NB4 (cell line): ENCODE results near the gene CXADR.

Source experiments
- MYC ChIP-seq: IDR thresholded peaks from 2 replicates; pipeline ENCODE4 v1.6.1; 2011; ENCODE audit warnings: low read depth, low read length
- POLR2A ChIP-seq: IDR thresholded peaks from 2 replicates; pipeline ENCODE4 v1.6.1; 2011; ENCODE audit warnings: mild to moderate bottlenecking; ENCODE audit not compliant: insufficient read length; ENCODE audit errors: extremely low read depth
- TF ChIP-seq, protein P1 (sequence below): IDR thresholded peaks from one replicate; pipeline ENCODE4 v1.5.1; 2012; ENCODE audit warnings: low read depth, low read length
- TF ChIP-seq, protein P2 (sequence below): IDR thresholded peaks from 2 replicates; pipeline ENCODE4 v1.6.1; 2011; ENCODE audit warnings: low read depth, low read length

DNA sequence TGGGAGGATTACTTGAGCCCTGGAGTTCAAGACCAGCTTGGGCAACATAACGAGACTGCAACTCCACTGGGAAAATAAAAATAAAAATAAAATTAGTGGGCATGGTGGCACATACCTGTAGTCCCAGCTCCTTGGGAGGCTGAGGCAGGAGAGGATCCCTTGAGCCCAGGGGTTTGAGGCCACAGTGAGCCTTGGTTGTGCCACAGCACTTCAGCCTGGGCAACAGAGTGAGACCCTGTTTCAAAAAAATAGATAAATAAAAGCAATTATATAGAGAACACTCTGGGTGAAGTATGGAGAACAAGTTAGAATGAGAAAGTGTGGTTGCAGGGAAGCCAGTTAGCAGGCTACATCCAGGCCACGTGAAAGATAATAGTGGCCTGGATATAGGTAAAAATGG is 25.7 kb downstream of the CXADR start:
- TF ChIP-seq, protein P1, sequence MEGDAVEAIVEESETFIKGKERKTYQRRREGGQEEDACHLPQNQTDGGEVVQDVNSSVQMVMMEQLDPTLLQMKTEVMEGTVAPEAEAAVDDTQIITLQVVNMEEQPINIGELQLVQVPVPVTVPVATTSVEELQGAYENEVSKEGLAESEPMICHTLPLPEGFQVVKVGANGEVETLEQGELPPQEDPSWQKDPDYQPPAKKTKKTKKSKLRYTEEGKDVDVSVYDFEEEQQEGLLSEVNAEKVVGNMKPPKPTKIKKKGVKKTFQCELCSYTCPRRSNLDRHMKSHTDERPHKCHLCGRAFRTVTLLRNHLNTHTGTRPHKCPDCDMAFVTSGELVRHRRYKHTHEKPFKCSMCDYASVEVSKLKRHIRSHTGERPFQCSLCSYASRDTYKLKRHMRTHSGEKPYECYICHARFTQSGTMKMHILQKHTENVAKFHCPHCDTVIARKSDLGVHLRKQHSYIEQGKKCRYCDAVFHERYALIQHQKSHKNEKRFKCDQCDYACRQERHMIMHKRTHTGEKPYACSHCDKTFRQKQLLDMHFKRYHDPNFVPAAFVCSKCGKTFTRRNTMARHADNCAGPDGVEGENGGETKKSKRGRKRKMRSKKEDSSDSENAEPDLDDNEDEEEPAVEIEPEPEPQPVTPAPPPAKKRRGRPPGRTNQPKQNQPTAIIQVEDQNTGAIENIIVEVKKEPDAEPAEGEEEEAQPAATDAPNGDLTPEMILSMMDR: no peak
- no peak for TF ChIP-seq MYC
- no peak for TF ChIP-seq POLR2A
- TF ChIP-seq, protein P2, sequence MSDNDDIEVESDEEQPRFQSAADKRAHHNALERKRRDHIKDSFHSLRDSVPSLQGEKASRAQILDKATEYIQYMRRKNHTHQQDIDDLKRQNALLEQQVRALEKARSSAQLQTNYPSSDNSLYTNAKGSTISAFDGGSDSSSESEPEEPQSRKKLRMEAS: no peak
